HepG2 (cell line): ENCODE data around the gene PEX12. TPM values are rescaled to one million over a fixed set of nuclear protein-coding genes. Genes with fewer than 3 reads are reported as not detected.

Experiments
- ATAC-seq: fragments of 200-7000 bp; cut with Tn5 transposase; 3 replicates; pipeline ENCODE4 v1.9.1; 2020; ENCODE audit warnings: mild to moderate bottlenecking, moderate library complexity
- BruUV-seq: library from RNA; stranded (reverse); fragments of 400-500 nt; replicated peaks from 2 replicates; lab custom pipeline; 2021; lab: Mats Ljungman, UMichigan
- CTCF ChIA-PET: fragments of 300-600 bp; formaldehyde crosslinking; extraction: SDS; loops from one replicate; lab custom pipeline; 2021; ENCODE audit warnings: low total read pairs, inconsistent platforms, low intra/inter-chr PET ratio; lab: Yijun Ruan, JAX
- POLR2A ChIA-PET: fragments of 350-600 bp; sonication (Branson Sonifier 250); formaldehyde crosslinking; loops from one replicate; lab custom pipeline; 2020; ENCODE audit warnings: antibody characterized with exemption, inconsistent platforms; lab: Yijun Ruan, JAX
- DNase-seq: peaks from one replicate; pipeline ENCODE4 v3.0.0-alpha.2; 2015; ENCODE audit warnings: low spot score
- FAIRE-seq: peaks from 3 replicates; lab custom pipeline; 2011; peaks lifted over from hg19 to GRCh38; lab: Jason Lieb, UNC
- H2AFZ ChIP-seq: one replicate; pipeline ENCODE4 v1.6.1; 2011; ENCODE audit warnings: low read length, inconsistent platforms
- H3K27ac ChIP-seq: fragments of 300-600 bp; 3 replicates; pipeline ENCODE4 v1.8.0; 2011; ENCODE audit warnings: mixed run types, mild to moderate bottlenecking, mixed read lengths, low read length, inconsistent platforms; ENCODE audit not compliant: insufficient read depth; ENCODE audit errors: extremely low read length
- H3K27me3 ChIP-seq, 2 experiments: fragments of 200-600 bp in 1 of 2; 2 replicates in 1 of 2; 3 replicates in 1 of 2; pipeline versions ENCODE4 v1.6.0 to v1.8.0; 2011; ENCODE audit warnings: low read length in 2 of 2, mild to moderate bottlenecking in 2 of 2, moderate library complexity in 2 of 2, inconsistent platforms in 1 of 2; ENCODE audit not compliant: insufficient read depth in 2 of 2, control insufficient read depth in 1 of 2
- H3K36me3 ChIP-seq, 2 experiments: fragments of 200-600 bp in 1 of 2; replicated peaks in 1 of 2; 2 replicates in 1 of 2; 3 replicates in 1 of 2; pipeline versions ENCODE4 v1.5.1 to v1.8.0; 2011; ENCODE audit warnings: low read length in 2 of 2, inconsistent platforms in 1 of 2; ENCODE audit not compliant: insufficient read depth in 2 of 2, control insufficient read depth in 1 of 2
- H3K4me1 ChIP-seq: 2 replicates; pipeline ENCODE4 v1.5.1; 2012; ENCODE audit warnings: low read length, inconsistent platforms; ENCODE audit not compliant: insufficient read depth
- H3K4me2 ChIP-seq: 2 replicates; pipeline ENCODE4 v1.6.0; 2011; ENCODE audit warnings: low read depth, low read length, inconsistent platforms
- H3K4me3 ChIP-seq, 3 experiments: fragments of 200-600 bp in 1 of 3; sonication (generic), shearing (Covaris generic) in 1 of 3; replicated peaks in 1 of 3; 2 replicates each; pipeline ENCODE4 v1.5.1; 2011 to 2016; ENCODE audit warnings: low read length in 3 of 3, inconsistent platforms in 2 of 3, low read depth in 2 of 3, mild to moderate bottlenecking in 2 of 3, control low read depth in 1 of 3, mixed read lengths in 1 of 3; ENCODE audit not compliant: insufficient read depth in 1 of 3
- H3K79me2 ChIP-seq: one replicate; pipeline ENCODE4 v1.6.1; 2011; ENCODE audit warnings: low read length, inconsistent platforms; ENCODE audit not compliant: insufficient read depth
- H3K9ac ChIP-seq: 2 replicates; pipeline ENCODE4 v1.6.0; 2011; ENCODE audit warnings: mild to moderate bottlenecking, low read depth, low read length, inconsistent platforms; ENCODE audit not compliant: insufficient read depth
- H3K9me3 ChIP-seq: 2 replicates; pipeline ENCODE4 v1.5.1; 2012; ENCODE audit warnings: mild to moderate bottlenecking, low read length
- H4K20me1 ChIP-seq: 2 replicates; pipeline ENCODE4 v1.6.0; 2011; ENCODE audit warnings: inconsistent platforms, mild to moderate bottlenecking, low read length, moderate library complexity; ENCODE audit not compliant: insufficient read depth
- ADNP ChIP-seq: sonication (generic); formaldehyde crosslinking; IDR thresholded peaks from 2 replicates; pipeline ENCODE4 v1.4.0; 2020; ENCODE audit warnings: missing genetic modification reagents
- DR1 ChIP-seq: sonication (generic); formaldehyde crosslinking; IDR thresholded peaks from 2 replicates; pipeline ENCODE4 v1.8.0; 2021; ENCODE audit warnings: mild to moderate bottlenecking, missing genetic modification reagents, inconsistent platforms
- EEA1 ChIP-seq: sonication (generic); formaldehyde crosslinking; IDR thresholded peaks from 2 replicates; pipeline ENCODE4 v1.5.1; 2020; ENCODE audit warnings: mild to moderate bottlenecking, missing genetic modification reagents, borderline replicate concordance
- FOXC1 ChIP-seq: sonication (generic); formaldehyde crosslinking; IDR thresholded peaks from 2 replicates; pipeline ENCODE4 v1.8.0; 2022; ENCODE audit warnings: mild to moderate bottlenecking, missing genetic modification reagents, borderline replicate concordance
- GMEB2 ChIP-seq: IDR thresholded peaks from 2 replicates; pipeline ENCODE4 v1.6.1; 2016; ENCODE audit warnings: missing biosample characterization, missing genetic modification reagents, low read depth
- KLF12 ChIP-seq: sonication (generic); formaldehyde crosslinking; IDR thresholded peaks from 2 replicates; pipeline ENCODE4 v1.4.0; 2020; ENCODE audit warnings: missing genetic modification reagents, borderline replicate concordance
- LRRFIP1 ChIP-seq: sonication (generic); formaldehyde crosslinking; conservative IDR thresholded peaks from 2 replicates; pipeline ENCODE4 v1.4.0; 2020; ENCODE audit warnings: missing genetic modification reagents
- PHF5A ChIP-seq: IDR thresholded peaks from one replicate; pipeline ENCODE4 v1.6.1; 2018; ENCODE audit warnings: low read depth, missing genetic modification reagents; ENCODE audit not compliant: unreplicated experiment
- POGK ChIP-seq: sonication (generic); formaldehyde crosslinking; conservative IDR thresholded peaks from 2 replicates; pipeline ENCODE4 v1.8.0; 2022; ENCODE audit warnings: mild to moderate bottlenecking, moderate library complexity, missing genetic modification reagents
- ZNF460 ChIP-seq: sonication (generic); formaldehyde crosslinking; IDR thresholded peaks from 2 replicates; pipeline ENCODE4 v1.5.1; 2020; ENCODE audit warnings: missing genetic modification reagents, mild to moderate bottlenecking, borderline replicate concordance
- ZNF550 ChIP-seq: sonication (generic); formaldehyde crosslinking; IDR thresholded peaks from 2 replicates; pipeline ENCODE4 v1.4.0; 2020; ENCODE audit warnings: mild to moderate bottlenecking, missing genetic modification reagents, borderline replicate concordance
- ZNF775 ChIP-seq: sonication (generic); formaldehyde crosslinking; IDR thresholded peaks from 2 replicates; pipeline ENCODE4 v1.4.0; 2020; ENCODE audit warnings: missing genetic modification reagents, mild to moderate bottlenecking, moderate library complexity, borderline replicate concordance
- WGBS: methylation state at CpG from one replicate; pipeline ENCODE4 v1.1.6; 2017; ENCODE audit warnings: low lambda C conversion rate; 5-methylcytosine and 5-hydroxymethylcytosine counted together
- in situ Hi-C: cut with HindIII; loops from 2 replicates; pipeline ENCODE4 v1.10.0; 2017; ENCODE audit warnings: low pct_unique_long_range_greater_than_20kb; ENCODE audit not compliant: extremely low pct_ligation_motif_present
- intact Hi-C: fragments of 100-400 bp; cut with micrococcal nuclease; formaldehyde crosslinking; loops from one replicate; pipeline ENCODE4 v1.10.0; 2022; ENCODE audit not compliant: unreplicated experiment
- polyA plus RNA-seq, 8 experiments: library from polyadenylated mRNA; depleted of rRNA in 3 of 8; stranded (reverse) in 7 of 8; unstranded in 1 of 8; fragments of >200 nt; fragmentation: Illumina TruSeq in 4 of 8; extraction: Trizol in 4 of 8; gene quantifications; 2 replicates each; pipeline versions ENCODE4 v1.2.1 to v1.2.3, GENCODE V29; 2011 to 2016; ENCODE audit warnings: low read depth in 4 of 8, missing spikeins in 1 of 8, mixed read lengths in 1 of 8; ENCODE audit not compliant: insufficient read depth in 1 of 8
- total RNA-seq, 5 experiments: library from RNA; depleted of rRNA; stranded (reverse); fragments of >200 nt; fragmentation: Illumina TruSeq; extraction: Trizol; gene quantifications; 2 replicates each; pipeline ENCODE4 v1.2.3, GENCODE V29; 2016; ENCODE audit warnings: low read depth in 1 of 5

PEX12 gene
- total and polyA plus RNA-seq, 2 of the 13 experiments (the other 11 are each of a cell fraction or from before 2014, with no cell fraction given): 5.1 to 11.9 TPM

GRCh38 chr17:35559495-35560210 lies 18.7 kb downstream of the PEX12 start (continued):
- no peak for TF ChIP-seq GMEB2
- TF ChIP-seq KLF12: no peak

- BruUV-seq: no TSS peak
- in situ Hi-C loops (loop anchor here (10.0 kb wide), 1 partner anchor 187 kb away; no protein-coding TSS in a partner anchor), intact Hi-C loops (loop anchor here (5.0 kb wide), 1 partner anchor 190 kb away; no protein-coding TSS in a partner anchor)
- Histone ChIP-seq H3K9me3 (no peaks in the 10 kb centered on the region), H3K27me3 (peaks cover 5 to 9% of the 10 kb centered on the region in 2 experiments; a peak in 2 of 5 replicates), H3K4me3 (no peak overlapping the region), H3K36me3 (no peaks in the 10 kb centered on the region), H3K79me2 (no peaks in the 10 kb centered on the region), H2AFZ (no peak overlapping the region), H3K9ac (no peak overlapping the region), H4K20me1 (no peaks in the 10 kb centered on the region), H3K27ac (no peak overlapping the region), H3K4me2 (no peak overlapping the region), H3K4me1 (no peaks in the 10 kb centered on the region)
- CTCF ChIA-PET: no interaction called here
- DNase-seq (no peak), FAIRE-seq (no peak), ATAC-seq (no peak)
- POLR2A ChIA-PET: no interaction called here
- 20% methylated on average over 3 of the region's 3 CpGs for WGBS
- TF ChIP-seq POGK (CRISPR knock-in tag) (no peak), EEA1 (no peak), PHF5A (no peak), LRRFIP1 (CRISPR knock-in tag) (no peak), ZNF775 (no peak), ADNP (CRISPR knock-in tag) (no peak), FOXC1 (CRISPR knock-in tag) (no peak), ZNF550 (no peak), DR1 (CRISPR knock-in tag) (no peak), ZNF460 (CRISPR knock-in tag) (no peak)
These were observed 21.0 kb downstream of the PEX12 start for GRCh38 chr17:35557353-35557752.
